ENCODE measurements around the gene ELMO1.

The ELMO1 gene

GRCh38 chr7:37344886-37345579, 103.6 kb downstream of the ELMO1 start:
- DNase-seq (ENCODE audit: low read depth) = no peak

GRCh38 chr7:37342688-37343471, 105.8 kb downstream of the ELMO1 start:
- DNase-seq (ENCODE audit: low read depth) = no peak

- DNase-seq (ENCODE audit: low read depth) = no peak
Observed at GRCh38 chr7:37342176-37342687, 106.4 kb downstream of the ELMO1 start.

GRCh38 chr7:37341033-37341630, 107.5 kb downstream of the ELMO1 start:
- no peak for DNase-seq (ENCODE audit: low read depth)

- no peak for DNase-seq (ENCODE audit: low read depth)
Observed at GRCh38 chr7:37338966-37339365, 109.7 kb downstream of the ELMO1 start.

- no peak for DNase-seq (ENCODE audit: low read depth)
Observed at GRCh38 chr7:37337522-37337921, 111.1 kb downstream of the ELMO1 start.

GRCh38 chr7:37336259-37336658, 112.4 kb downstream of the ELMO1 start:
- no peak for DNase-seq (ENCODE audit: low read depth)

- no peak for DNase-seq (ENCODE audit: low read depth)
Observed at GRCh38 chr7:37333075-37333474, 115.6 kb downstream of the ELMO1 start.

GRCh38 chr7:37332243-37333016, 116.2 kb downstream of the ELMO1 start:
- DNase-seq (ENCODE audit: low read depth) = no peak

GRCh38 chr7:37330775-37331174, 117.9 kb downstream of the ELMO1 start:
- no peak for DNase-seq (ENCODE audit: low read depth)

- DNase-seq (ENCODE audit: low read depth) = no peak
Observed at GRCh38 chr7:37329940-37330339, 118.7 kb downstream of the ELMO1 start.

GRCh38 chr7:37327288-37327687, 121.4 kb downstream of the ELMO1 start:
- no peak for DNase-seq (ENCODE audit: low read depth)

GRCh38 chr7:37323966-37324365, 124.7 kb downstream of the ELMO1 start:
- no peak for DNase-seq (ENCODE audit: low read depth)

GRCh38 chr7:37322831-37323230, 125.8 kb downstream of the ELMO1 start:
- no peak for DNase-seq (ENCODE audit: low read depth)

GRCh38 chr7:37320848-37321468, 127.7 kb downstream of the ELMO1 start:
- no peak for DNase-seq (ENCODE audit: low read depth)

GRCh38 chr7:37320140-37320847, 128.4 kb downstream of the ELMO1 start:
- no peak for DNase-seq (ENCODE audit: low read depth)

GRCh38 chr7:37318541-37318940, 130.1 kb downstream of the ELMO1 start:
- DNase-seq (ENCODE audit: low read depth) = no peak

GRCh38 chr7:37315772-37316715, 132.6 kb downstream of the ELMO1 start:
- no peak for DNase-seq (ENCODE audit: low read depth)

- DNase-seq (ENCODE audit: low read depth) = no peak
Observed at GRCh38 chr7:37312608-37313007, 136.1 kb downstream of the ELMO1 start.

- DNase-seq (ENCODE audit: low read depth) = no peak
Observed at GRCh38 chr7:37311355-37311754, 137.3 kb downstream of the ELMO1 start.

Data from HS-5 (cell line).